ENCODE data around the gene OR1G1.
A peak's percentile ranks its signal among the peaks of the same experiment; 100 is the strongest.
"Not testable (repeated sequence)": the region's sequence is repeated elsewhere in the genome, so short reads cannot be mapped to it uniquely, and the experiment has no call there.

Gene OR1G1

DNA sequence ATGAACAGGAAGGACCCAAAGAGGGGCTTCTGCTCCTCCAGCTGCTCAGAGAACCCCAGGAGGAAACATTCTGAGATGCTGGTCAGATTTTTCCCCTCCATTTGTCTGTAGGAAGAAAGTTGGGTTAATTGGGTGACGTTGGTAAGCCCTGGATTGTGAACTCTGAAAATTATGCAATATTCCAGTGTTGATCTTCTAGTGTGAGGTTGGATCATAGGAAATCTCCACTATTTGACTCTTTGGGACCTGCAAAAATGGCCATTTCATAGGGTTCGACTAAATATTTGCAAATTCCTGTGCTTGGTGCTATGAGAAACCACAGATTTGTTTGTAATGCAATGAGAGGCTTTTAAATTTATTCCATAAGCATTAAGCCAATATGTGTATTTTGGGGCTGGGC lies at the start of gene OR1G1:
Gene OR1G1 (minus strand): TSS at position 101 of the 400 bp plus-strand sequence. CDS start 0 bp downstream, at position 101.
- no peak for DNase-seq

DNA sequence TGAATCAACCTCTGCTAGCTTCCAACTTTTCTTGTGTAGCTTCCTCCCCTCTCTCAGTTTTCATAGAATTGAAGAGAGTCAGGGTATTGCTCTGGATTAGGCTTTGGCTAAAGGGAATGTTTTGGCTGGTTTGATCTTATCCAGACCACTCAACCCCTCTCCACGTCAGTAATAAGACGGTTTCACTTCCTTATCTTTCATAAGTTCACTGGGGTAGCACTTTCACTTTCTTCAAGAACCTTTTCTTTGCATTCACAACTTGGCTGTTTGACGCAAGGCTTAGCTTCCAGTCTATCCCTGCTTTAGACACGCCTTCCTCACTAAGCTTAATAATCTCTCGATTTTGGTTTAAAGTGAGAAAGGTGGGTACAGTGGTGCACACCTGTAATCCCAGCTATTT lies 40.2 kb upstream of the OR1G1 start:
- peak; percentile 66 to 67 for DNase-seq

DNA sequence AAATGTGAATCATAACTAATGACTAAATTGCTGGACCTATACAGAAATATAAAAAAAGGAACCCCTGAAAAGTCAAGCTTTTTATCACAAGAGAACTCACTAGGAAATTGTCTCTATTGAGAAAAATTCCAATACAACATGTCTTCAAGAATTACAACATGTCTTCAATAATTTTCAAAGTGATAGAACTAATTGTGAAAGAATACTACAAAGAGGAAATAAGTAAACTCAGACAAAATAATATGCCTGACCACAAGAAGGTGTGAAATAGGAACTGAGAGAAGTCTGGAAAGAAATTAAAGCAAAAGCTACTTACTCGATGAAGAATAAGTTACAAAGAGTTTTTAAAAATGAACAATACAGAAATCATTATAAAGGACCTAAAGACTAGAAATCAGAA lies 29.9 kb upstream of the OR1G1 start:
- DNase-seq = peak; percentile 19 to 25

DNA sequence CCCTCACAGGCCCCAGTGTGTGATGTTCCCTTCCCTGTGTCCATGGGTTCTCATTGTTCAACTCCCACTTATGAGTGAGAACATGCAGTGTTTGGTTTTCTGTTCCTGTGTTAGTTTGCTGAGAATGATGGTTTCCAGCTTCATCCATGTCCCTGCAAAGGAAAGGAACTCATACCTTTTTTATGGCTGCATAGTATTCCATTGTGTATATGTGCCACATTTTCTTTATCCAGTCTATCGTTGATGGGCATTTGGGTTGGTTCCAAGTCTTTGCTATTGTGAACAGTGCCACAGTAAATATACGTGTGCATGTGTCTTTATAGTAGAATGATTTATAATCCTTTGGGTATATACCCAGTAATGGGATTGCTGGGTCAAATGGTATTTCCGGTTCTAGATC lies 10.1 kb upstream of the OR1G1 start:
- DNase-seq = not testable (repeated sequence)

DNA sequence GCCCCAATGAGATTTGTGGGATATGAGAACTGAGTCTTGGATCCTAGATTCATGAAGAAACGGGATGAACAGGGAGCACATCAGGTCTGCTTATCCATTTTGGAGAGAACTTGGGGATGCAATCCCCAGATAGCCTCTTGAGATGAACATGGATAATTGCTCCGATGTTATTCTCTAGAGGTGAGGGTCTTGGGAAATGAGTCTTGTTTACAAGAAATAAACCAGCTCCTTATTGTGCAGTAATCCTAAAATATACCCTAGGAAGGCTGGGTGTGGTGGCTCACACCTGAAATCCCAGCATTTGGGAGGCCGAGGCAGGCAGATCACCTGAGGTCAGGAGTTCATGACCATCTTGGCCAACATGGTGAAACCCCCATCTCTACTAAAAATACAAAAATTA lies 23.0 kb downstream of the OR1G1 start, which contains the start of gene OR1D2:
Gene OR1D2 (minus strand): TSS at position 101 of the 400 bp plus-strand sequence. CDS start 11,426 bp downstream, outside the sequence.
- DNase-seq = no peak

All from inflammatory macrophage treated with lipopolysaccharide for 1 hour (primary cell).